Fibroblast of lung (primary cell): ENCODE data around the gene WNT8A. TPM values are rescaled to one million over a fixed set of nuclear protein-coding genes. Genes with fewer than 3 reads are reported as not detected.

ENCODE experiments used
- DNase-seq, 2 donors: peaks; one replicate each; pipeline versions ENCODE4 v3.0.0 to v3.0.0-alpha.2; 2010; ENCODE audit warnings: low read depth in 2 of 2
- H2AFZ ChIP-seq: 2 replicates; pipeline ENCODE4 v1.5.1; 2012; ENCODE audit warnings: low read length, control low read depth, inconsistent platforms
- H3K27ac ChIP-seq: 2 replicates; pipeline ENCODE4 v1.5.1; 2011; ENCODE audit warnings: low read length, control low read depth; ENCODE audit not compliant: insufficient read depth
- H3K27me3 ChIP-seq: 2 replicates; pipeline ENCODE4 v1.5.1; 2011; ENCODE audit warnings: mild to moderate bottlenecking, low read length; ENCODE audit not compliant: control insufficient read depth, insufficient read depth
- H3K36me3 ChIP-seq: 2 replicates; pipeline ENCODE4 v1.5.1; 2011; ENCODE audit warnings: low read length; ENCODE audit not compliant: control insufficient read depth, insufficient read depth
- H3K4me1 ChIP-seq: 2 replicates; pipeline ENCODE4 v1.5.1; 2011; ENCODE audit warnings: low read length; ENCODE audit not compliant: control insufficient read depth, insufficient read depth; ENCODE audit errors: extremely low read depth
- H3K4me2 ChIP-seq: 2 replicates; pipeline ENCODE4 v1.5.1; 2011; ENCODE audit warnings: low read length, control low read depth; ENCODE audit not compliant: insufficient read depth; ENCODE audit errors: extremely low read depth
- H3K4me3 ChIP-seq, 4 experiments: fragments of 200-600 bp in 1 of 4; sonication (generic) in 1 of 4; replicated peaks in 1 of 4; 2 replicates each; pipeline ENCODE4 v1.5.1; 2011 to 2016; ENCODE audit warnings: low read length in 4 of 4, low read depth in 3 of 4, mild to moderate bottlenecking in 3 of 4, control low read depth in 2 of 4, inconsistent platforms in 1 of 4, mixed read lengths in 1 of 4; ENCODE audit not compliant: insufficient read depth in 1 of 4; ENCODE audit errors: control extremely low read depth in 1 of 4
- H3K79me2 ChIP-seq: 2 replicates; pipeline ENCODE4 v1.5.1; 2012; ENCODE audit warnings: mild to moderate bottlenecking, low read length, inconsistent platforms; ENCODE audit not compliant: control insufficient read depth, insufficient read depth
- H3K9ac ChIP-seq: 2 replicates; pipeline ENCODE4 v1.5.1; 2011; ENCODE audit warnings: mild to moderate bottlenecking, low read length, control low read depth; ENCODE audit not compliant: insufficient read depth
- H3K9me3 ChIP-seq: 2 replicates; pipeline ENCODE4 v1.5.1; 2012; ENCODE audit warnings: low read depth, low read length; ENCODE audit not compliant: control insufficient read depth, insufficient read depth
- H4K20me1 ChIP-seq: 2 replicates; pipeline ENCODE4 v1.5.1; 2011; ENCODE audit warnings: low read length; ENCODE audit not compliant: control insufficient read depth, insufficient read depth; ENCODE audit errors: extremely low read depth
- EZH2 ChIP-seq: IDR thresholded peaks from 2 replicates; pipeline ENCODE4 v1.5.1; 2012; ENCODE audit warnings: low read length, control low read depth, mild to moderate bottlenecking; ENCODE audit errors: missing control alignments
- polyA plus RNA-seq, 2 donors: library from polyadenylated mRNA; depleted of rRNA in 1 of 2; stranded (reverse) in 1 of 2; unstranded in 1 of 2; fragments of >200 nt; gene quantifications; 2 replicates each; pipeline ENCODE4 v1.2.1, GENCODE V29; 2011 to 2012; ENCODE audit warnings: missing spikeins in 1 of 2
- total RNA-seq: library from RNA; depleted of rRNA; stranded (reverse); fragments of >200 nt; gene quantifications from 2 replicates; pipeline ENCODE4 v1.2.1, GENCODE V29; 2014
- TF ChIP-seq, protein P1 (sequence below), 2 donors: IDR thresholded peaks in 1 of 2; conservative IDR thresholded peaks in 1 of 2; 1 replicate in 1 of 2; 2 replicates in 1 of 2; pipeline ENCODE4 v1.5.1; 2011 to 2012; ENCODE audit warnings: low read length in 2 of 2, control low read depth in 1 of 2, inconsistent platforms in 1 of 2, low read depth in 1 of 2, mild to moderate bottlenecking in 1 of 2

The WNT8A gene
- total and polyA plus RNA-seq, 2 donors (not counting 1 experiment from before 2014, with no cell fraction given) = not detected

DNA sequence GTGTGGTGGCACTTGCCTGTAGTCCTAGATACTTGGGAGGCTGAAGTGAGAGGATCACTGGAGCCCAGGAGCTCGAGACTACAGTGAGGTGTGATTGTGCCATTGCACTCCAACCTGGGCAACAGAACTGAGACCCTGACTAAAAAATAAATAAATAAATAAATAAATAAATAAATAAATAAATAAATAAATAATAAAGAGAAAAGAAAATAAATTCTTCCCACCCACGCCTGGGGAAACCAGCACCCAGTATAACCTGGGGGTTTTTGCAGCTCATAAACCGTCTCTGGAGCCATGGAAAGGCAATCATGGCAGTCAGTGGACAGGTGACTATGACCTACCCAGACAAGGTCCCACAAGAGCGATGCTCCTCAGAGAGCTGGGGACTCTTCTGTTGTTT, 7.9 kb downstream of the WNT8A start:
- TF ChIP-seq EZH2 = no peak
- TF ChIP-seq, protein P1, sequence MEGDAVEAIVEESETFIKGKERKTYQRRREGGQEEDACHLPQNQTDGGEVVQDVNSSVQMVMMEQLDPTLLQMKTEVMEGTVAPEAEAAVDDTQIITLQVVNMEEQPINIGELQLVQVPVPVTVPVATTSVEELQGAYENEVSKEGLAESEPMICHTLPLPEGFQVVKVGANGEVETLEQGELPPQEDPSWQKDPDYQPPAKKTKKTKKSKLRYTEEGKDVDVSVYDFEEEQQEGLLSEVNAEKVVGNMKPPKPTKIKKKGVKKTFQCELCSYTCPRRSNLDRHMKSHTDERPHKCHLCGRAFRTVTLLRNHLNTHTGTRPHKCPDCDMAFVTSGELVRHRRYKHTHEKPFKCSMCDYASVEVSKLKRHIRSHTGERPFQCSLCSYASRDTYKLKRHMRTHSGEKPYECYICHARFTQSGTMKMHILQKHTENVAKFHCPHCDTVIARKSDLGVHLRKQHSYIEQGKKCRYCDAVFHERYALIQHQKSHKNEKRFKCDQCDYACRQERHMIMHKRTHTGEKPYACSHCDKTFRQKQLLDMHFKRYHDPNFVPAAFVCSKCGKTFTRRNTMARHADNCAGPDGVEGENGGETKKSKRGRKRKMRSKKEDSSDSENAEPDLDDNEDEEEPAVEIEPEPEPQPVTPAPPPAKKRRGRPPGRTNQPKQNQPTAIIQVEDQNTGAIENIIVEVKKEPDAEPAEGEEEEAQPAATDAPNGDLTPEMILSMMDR (conservative IDR thresholded peaks at IDR 0.05 in 1 of 2, IDR thresholded peaks at IDR 0.05 in 1 of 2; ENCODE audit: low read depth in 1 of 2, low read length in 2 of 2) = no peak
- Histone ChIP-seq H3K4me1 (no peaks in the 10 kb centered on the region), H3K9me3 (no peaks in the 10 kb centered on the region), H2AFZ (no peak overlapping the region), H4K20me1 (no peaks in the 10 kb centered on the region), H3K27me3 (peaks cover 20% of the 10 kb centered on the region), H3K36me3 (no peaks in the 10 kb centered on the region), H3K79me2 (no peaks in the 10 kb centered on the region), H3K27ac (no peak overlapping the region), H3K4me3 (no peak overlapping the region), H3K4me2 (no peak overlapping the region), H3K9ac (no peak overlapping the region)
- no peak for DNase-seq

DNA sequence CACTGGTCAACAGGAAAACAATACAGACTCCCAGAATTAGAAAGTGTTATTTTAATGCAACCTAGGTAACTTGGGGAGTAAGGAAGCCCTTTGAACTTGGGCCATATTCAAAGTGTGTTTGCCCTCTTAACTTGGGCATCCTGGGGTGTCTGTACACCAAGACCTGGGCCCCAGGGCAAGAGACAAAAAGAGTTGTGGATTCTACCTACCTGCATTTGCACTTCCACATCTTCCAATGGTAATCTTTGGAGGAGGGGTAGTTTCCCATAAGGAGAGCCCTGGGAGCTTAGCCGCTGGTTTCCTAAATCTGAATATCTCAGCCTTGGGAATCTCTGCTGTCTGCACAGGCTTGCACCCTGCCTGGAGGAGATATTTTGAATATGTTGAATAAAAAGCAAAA, 8.5 kb downstream of the WNT8A start:
- H3K79me2 ChIP-seq = no peaks in the 10 kb centered on the region
- peaks cover 20% of the 10 kb centered on the region for H3K27me3 ChIP-seq
- no peaks in the 10 kb centered on the region for H3K36me3 ChIP-seq
- no peak overlapping the region for H3K4me2 ChIP-seq
- H3K27ac ChIP-seq = no peak overlapping the region
- no peak overlapping the region for H3K4me3 ChIP-seq
- no peaks in the 10 kb centered on the region for H4K20me1 ChIP-seq
- no peaks in the 10 kb centered on the region for H3K9me3 ChIP-seq
- DNase-seq = no peak
- no peak for TF ChIP-seq EZH2
- TF ChIP-seq, protein P1 (conservative IDR thresholded peaks at IDR 0.05 in 1 of 2, IDR thresholded peaks at IDR 0.05 in 1 of 2; ENCODE audit: low read depth in 1 of 2, low read length in 2 of 2) = no peak
- no peak overlapping the region for H3K9ac ChIP-seq
- H2AFZ ChIP-seq = no peak overlapping the region
- H3K4me1 ChIP-seq = no peaks in the 10 kb centered on the region

DNA sequence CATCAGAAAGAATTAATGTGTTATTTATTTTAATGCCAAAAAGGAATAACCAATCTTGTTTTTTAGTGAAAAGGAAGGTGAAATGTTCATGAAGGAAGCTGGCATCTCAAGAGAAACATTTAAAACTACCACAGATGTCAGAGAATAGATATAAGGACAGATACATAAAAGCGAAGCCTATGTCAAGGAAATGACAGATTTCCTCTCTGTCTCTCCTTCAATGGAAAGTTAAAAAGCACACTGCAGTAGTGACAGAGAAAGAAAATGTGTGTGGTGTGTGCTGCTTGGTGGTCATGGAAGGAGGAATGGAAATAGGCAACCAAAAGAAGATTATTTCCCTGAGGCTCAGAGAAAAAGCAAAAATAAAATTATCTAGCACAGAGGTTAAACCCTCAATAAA, 9.2 kb downstream of the WNT8A start:
- H3K4me2 ChIP-seq = no peak overlapping the region
- no peaks in the 10 kb centered on the region for H3K79me2 ChIP-seq
- DNase-seq = no peak
- no peaks in the 10 kb centered on the region for H3K36me3 ChIP-seq
- TF ChIP-seq, protein P1 (conservative IDR thresholded peaks at IDR 0.05 in 1 of 2, IDR thresholded peaks at IDR 0.05 in 1 of 2; ENCODE audit: low read depth in 1 of 2, low read length in 2 of 2) = no peak
- no peak for TF ChIP-seq EZH2
- H3K4me3 ChIP-seq = no peak overlapping the region
- H3K9ac ChIP-seq = no peak overlapping the region
- H3K27ac ChIP-seq = no peak overlapping the region
- no peak overlapping the region for H2AFZ ChIP-seq
- peaks cover 20% of the 10 kb centered on the region for H3K27me3 ChIP-seq
- H4K20me1 ChIP-seq = no peaks in the 10 kb centered on the region
- no peaks in the 10 kb centered on the region for H3K9me3 ChIP-seq
- H3K4me1 ChIP-seq = no peaks in the 10 kb centered on the region
